ENCODE results near the gene RPL37A. TPM values are rescaled to one million over a fixed set of nuclear protein-coding genes. Genes with fewer than 3 reads are reported as not detected.
A peak's percentile ranks its signal among the peaks of the same experiment; 100 is the strongest.

RPL37A gene
- total RNA-seq, 2 donors from 2014 or later, result 3,101 to 3,324 TPM

- Mint-ChIP-seq H3K4me3 (no peak overlapping the region), H3K36me3 (ENCODE audit: low read depth) (peaks cover 3% of the 10 kb centered on the region), H3K4me1 (peaks cover 5% of the 10 kb centered on the region), H3K27me3 (no peaks in the 10 kb centered on the region), H3K27ac (no peak overlapping the region)
- no peaks in the 10 kb centered on the region for H3K9me3 ChIP-seq (ENCODE audit: control insufficient read depth, low read length, poor library complexity, severe bottlenecking)
- no peak for ATAC-seq
- DNase-seq, result no peak
Measured at GRCh38 chr2:216477283-216478035, 21.2 kb upstream of the RPL37A start.

- DNase-seq (no peak), ATAC-seq (no peak)
- Mint-ChIP-seq H3K4me1 (peaks cover 5% of the 10 kb centered on the region), H3K4me3 (no peak overlapping the region), H3K27me3 (no peaks in the 10 kb centered on the region), H3K36me3 (ENCODE audit: low read depth) (peaks cover 5% of the 10 kb centered on the region), H3K27ac (no peak overlapping the region)
- H3K9me3 ChIP-seq (ENCODE audit: control insufficient read depth, low read length, poor library complexity, severe bottlenecking), result no peaks in the 10 kb centered on the region
Measured at GRCh38 chr2:216478151-216478550, 20.5 kb upstream of the RPL37A start.

- no peak overlapping the region for H3K4me3 Mint-ChIP-seq
- peaks cover 5% of the 10 kb centered on the region for H3K4me1 Mint-ChIP-seq
- DNase-seq (no peak), ATAC-seq (no peak)
- H3K27ac Mint-ChIP-seq, result no peak overlapping the region
- peaks cover 5% of the 10 kb centered on the region for H3K36me3 Mint-ChIP-seq (ENCODE audit: low read depth)
- no peaks in the 10 kb centered on the region for H3K9me3 ChIP-seq (ENCODE audit: control insufficient read depth, low read length, poor library complexity, severe bottlenecking)
- no peaks in the 10 kb centered on the region for H3K27me3 Mint-ChIP-seq
Measured at GRCh38 chr2:216478791-216479190, 19.9 kb upstream of the RPL37A start.

- ATAC-seq (no peak), DNase-seq (no peak)
- Mint-ChIP-seq H3K4me1 (peaks cover 5% of the 10 kb centered on the region), H3K27ac (no peak overlapping the region), H3K36me3 (ENCODE audit: low read depth) (peaks cover 5% of the 10 kb centered on the region), H3K27me3 (no peaks in the 10 kb centered on the region), H3K4me3 (no peak overlapping the region)
- no peaks in the 10 kb centered on the region for H3K9me3 ChIP-seq (ENCODE audit: control insufficient read depth, low read length, poor library complexity, severe bottlenecking)
Measured at GRCh38 chr2:216480221-216480620, 18.4 kb upstream of the RPL37A start.

- Mint-ChIP-seq H3K4me3 (no peak overlapping the region), H3K27me3 (no peaks in the 10 kb centered on the region), H3K27ac (no peak overlapping the region), H3K36me3 (ENCODE audit: low read depth) (peaks cover 5% of the 10 kb centered on the region), H3K4me1 (no peaks in the 10 kb centered on the region)
- no peaks in the 10 kb centered on the region for H3K9me3 ChIP-seq (ENCODE audit: control insufficient read depth, low read length, poor library complexity, severe bottlenecking)
- ATAC-seq (no peak), DNase-seq (no peak)
Measured at GRCh38 chr2:216482640-216483039, 16.0 kb upstream of the RPL37A start.

- no peak overlapping the region for H3K4me3 Mint-ChIP-seq
- H3K27ac Mint-ChIP-seq, result no peak overlapping the region
- no peak for DNase-seq
- no peaks in the 10 kb centered on the region for H3K9me3 ChIP-seq (ENCODE audit: control insufficient read depth, low read length, poor library complexity, severe bottlenecking)
- no peaks in the 10 kb centered on the region for H3K27me3 Mint-ChIP-seq
- ATAC-seq, result no peak
- peaks cover 2% of the 10 kb centered on the region for H3K4me1 Mint-ChIP-seq
- peaks cover 5% of the 10 kb centered on the region for H3K36me3 Mint-ChIP-seq (ENCODE audit: low read depth)
Measured at GRCh38 chr2:216485237-216485636, 13.4 kb upstream of the RPL37A start.

- Mint-ChIP-seq H3K27me3 (no peaks in the 10 kb centered on the region), H3K4me3 (no peak overlapping the region), H3K4me1 (peaks cover 2% of the 10 kb centered on the region), H3K27ac (peak overlapping the region; percentile 39), H3K36me3 (ENCODE audit: low read depth) (peaks cover 5% of the 10 kb centered on the region)
- H3K9me3 ChIP-seq (ENCODE audit: control insufficient read depth, low read length, poor library complexity, severe bottlenecking), result no peaks in the 10 kb centered on the region
- ATAC-seq (no peak), DNase-seq (no peak)
Measured at GRCh38 chr2:216485745-216486144, 12.9 kb upstream of the RPL37A start.

- peaks cover 5% of the 10 kb centered on the region for H3K36me3 Mint-ChIP-seq (ENCODE audit: low read depth)
- H3K27ac Mint-ChIP-seq, result peak overlapping the region; percentile 39
- H3K4me1 Mint-ChIP-seq, result peaks cover 2% of the 10 kb centered on the region
Measured at GRCh38 chr2:216486271-216486670, 12.4 kb upstream of the RPL37A start.

GRCh38 chr2:216486708-216487107 lies 11.9 kb upstream of the RPL37A start:
- Mint-ChIP-seq H3K36me3 (ENCODE audit: low read depth) (peaks cover 5% of the 10 kb centered on the region), H3K4me1 (peaks cover 2% of the 10 kb centered on the region), H3K27me3 (no peaks in the 10 kb centered on the region), H3K4me3 (no peak overlapping the region), H3K27ac (no peak overlapping the region)
- DNase-seq, result no peak
- no peak for ATAC-seq
- H3K9me3 ChIP-seq (ENCODE audit: control insufficient read depth, low read length, poor library complexity, severe bottlenecking), result no peaks in the 10 kb centered on the region

More at GRCh38 chr2:216486271-216486670, 12.4 kb upstream of the RPL37A start:
- no peak for ATAC-seq
- no peak overlapping the region for H3K4me3 Mint-ChIP-seq
- H3K9me3 ChIP-seq (ENCODE audit: control insufficient read depth, low read length, poor library complexity, severe bottlenecking), result no peaks in the 10 kb centered on the region
- H3K27me3 Mint-ChIP-seq, result no peaks in the 10 kb centered on the region
- no peak for DNase-seq

- DNase-seq, result no peak
- Mint-ChIP-seq H3K4me1 (peaks cover 7% of the 10 kb centered on the region), H3K27ac (no peak overlapping the region), H3K36me3 (ENCODE audit: low read depth) (peaks cover 2% of the 10 kb centered on the region), H3K27me3 (no peaks in the 10 kb centered on the region), H3K4me3 (no peak overlapping the region)
- no peaks in the 10 kb centered on the region for H3K9me3 ChIP-seq (ENCODE audit: control insufficient read depth, low read length, poor library complexity, severe bottlenecking)
- ATAC-seq, result no peak
Measured at GRCh38 chr2:216490061-216490460, 8.6 kb upstream of the RPL37A start.

GRCh38 chr2:216491793-216492596 lies 6.6 kb upstream of the RPL37A start:
- DNase-seq, result no peak
- H3K4me1 Mint-ChIP-seq, result peaks cover 7% of the 10 kb centered on the region
- H3K36me3 Mint-ChIP-seq (ENCODE audit: low read depth), result peaks cover 2% of the 10 kb centered on the region
- no peak for ATAC-seq
- no peaks in the 10 kb centered on the region for H3K27me3 Mint-ChIP-seq
- no peak overlapping the region for H3K27ac Mint-ChIP-seq
- no peak overlapping the region for H3K4me3 Mint-ChIP-seq
- H3K9me3 ChIP-seq (ENCODE audit: control insufficient read depth, low read length, poor library complexity, severe bottlenecking), result no peaks in the 10 kb centered on the region

GRCh38 chr2:216492597-216493333 lies 5.9 kb upstream of the RPL37A start:
- Mint-ChIP-seq H3K4me3 (no peak overlapping the region), H3K4me1 (peaks cover 10% of the 10 kb centered on the region), H3K27ac (no peak overlapping the region), H3K27me3 (no peaks in the 10 kb centered on the region), H3K36me3 (ENCODE audit: low read depth) (peaks cover 2% of the 10 kb centered on the region)
- H3K9me3 ChIP-seq (ENCODE audit: control insufficient read depth, low read length, poor library complexity, severe bottlenecking), result no peaks in the 10 kb centered on the region
- no peak for ATAC-seq
- no peak for DNase-seq

GRCh38 chr2:216493334-216493685 lies 5.3 kb upstream of the RPL37A start:
- H3K9me3 ChIP-seq (ENCODE audit: control insufficient read depth, low read length, poor library complexity, severe bottlenecking), result no peaks in the 10 kb centered on the region
- H3K4me3 Mint-ChIP-seq, result no peak overlapping the region
- H3K27ac Mint-ChIP-seq, result no peak overlapping the region
- H3K27me3 Mint-ChIP-seq, result no peaks in the 10 kb centered on the region
- no peak for ATAC-seq
- no peak for DNase-seq
- peaks cover 2% of the 10 kb centered on the region for H3K36me3 Mint-ChIP-seq (ENCODE audit: low read depth)
- peaks cover 12% of the 10 kb centered on the region for H3K4me1 Mint-ChIP-seq

Data from T-helper 17 cell (primary cell).